CD1c-positive myeloid dendritic cell (primary cell): Measurements from ENCODE around the gene STK10.

Experiments used
- DNase-seq: peaks from one replicate; pipeline ENCODE4 v3.0.0-alpha.2; 2016; ENCODE audit errors: extremely low spot score

Gene STK10

DNA sequence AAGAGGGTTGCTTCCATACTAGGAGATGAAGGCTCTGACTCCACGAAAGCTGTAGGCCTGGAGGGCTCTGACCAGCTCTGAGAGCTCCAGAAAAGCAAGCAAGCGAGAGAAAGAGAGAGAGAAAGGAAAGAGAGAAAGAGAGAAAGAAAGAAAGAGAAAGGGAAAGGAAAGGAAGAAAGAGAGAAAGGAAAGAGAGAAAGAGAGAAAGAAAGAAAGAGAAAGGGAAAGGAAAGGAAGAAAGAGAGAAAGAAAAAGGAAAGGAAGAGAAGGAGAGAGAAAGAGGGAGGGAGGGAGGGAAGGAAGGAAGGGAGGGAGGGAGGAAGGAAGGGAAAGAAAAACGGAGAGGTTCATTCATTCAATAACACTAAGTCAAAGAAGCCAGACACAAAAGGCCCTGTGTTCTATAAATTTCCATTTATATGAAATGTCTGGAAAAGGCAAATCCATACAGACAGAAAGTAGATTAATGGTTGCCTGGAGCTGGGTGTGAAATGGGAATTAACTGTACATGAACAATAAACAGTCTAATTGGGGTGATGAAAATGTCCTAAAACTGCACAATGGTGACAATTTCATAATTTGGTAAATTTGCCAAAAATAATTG is 1.8 kb upstream of the STK10 start:
- no peak for DNase-seq

DNA sequence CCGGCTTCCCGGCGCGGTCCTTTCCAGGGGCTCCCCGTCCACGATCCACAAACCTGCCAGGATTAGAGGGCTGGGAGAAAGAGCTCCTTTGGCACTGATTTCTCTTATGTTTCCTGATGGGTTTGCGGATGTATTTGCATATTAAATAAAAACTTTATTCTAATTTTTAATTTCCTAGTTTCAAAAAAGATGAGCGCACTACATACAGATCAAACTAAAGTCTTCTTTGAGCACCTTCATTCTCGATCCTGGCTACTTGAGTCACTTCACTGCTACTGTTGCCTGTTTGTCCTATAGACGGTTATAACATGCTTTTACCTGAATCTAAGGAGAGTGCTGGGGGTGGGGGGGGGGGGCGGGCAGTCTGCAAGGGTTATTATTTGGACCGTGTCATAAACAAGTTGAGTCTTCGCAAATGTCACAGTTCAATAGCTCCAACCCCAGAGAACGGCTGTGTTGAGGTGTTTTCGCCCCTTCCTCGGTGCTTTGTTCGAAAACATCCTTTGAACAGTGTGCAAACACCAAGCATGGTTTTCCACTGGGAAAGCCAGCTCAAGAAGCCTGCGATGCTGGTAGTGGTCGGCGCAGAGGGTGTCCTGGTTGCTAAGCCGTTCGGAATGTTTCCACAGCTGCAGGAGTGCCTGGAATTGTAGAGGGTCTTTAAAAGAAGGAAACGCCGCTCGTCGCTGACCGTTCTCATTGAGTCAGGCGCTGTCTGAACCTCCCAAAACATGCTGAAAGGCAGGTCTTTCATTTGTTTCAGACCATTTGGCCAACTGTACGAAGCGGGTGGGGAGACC is 1.1 kb upstream of the STK10 start:
- no peak for DNase-seq

- peak; percentile 92 for DNase-seq
Measured at GRCh38 chr5:172187118-172188032, 649 bp downstream of the STK10 start.

DNA sequence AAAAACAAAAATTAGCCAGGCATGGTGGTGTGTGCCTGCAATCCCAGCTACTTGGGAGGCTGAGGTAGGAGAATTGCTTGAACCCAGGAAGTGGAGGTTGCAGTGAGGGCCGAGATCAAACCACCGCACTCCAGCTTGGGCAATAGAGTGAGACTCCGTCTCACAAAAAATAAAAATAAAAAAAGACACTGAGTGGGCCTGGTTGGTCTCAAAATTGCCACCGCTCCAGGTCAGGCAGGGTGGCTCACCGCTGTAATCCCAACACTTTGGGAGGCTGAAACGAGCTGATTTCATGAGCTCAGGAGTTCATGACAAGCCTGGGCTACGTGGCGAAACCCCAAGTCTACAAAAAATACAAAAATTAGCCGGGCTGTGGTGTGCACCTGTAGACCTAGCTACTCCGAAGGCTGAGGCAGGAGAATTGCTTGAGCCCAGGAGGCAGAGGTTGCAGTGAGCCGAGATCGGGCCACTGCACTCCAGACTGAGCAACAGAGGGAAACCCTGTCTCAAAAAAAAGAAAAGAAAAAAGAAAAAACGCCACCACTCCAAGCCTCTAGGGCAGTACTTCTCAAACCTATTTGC is 1.8 kb downstream of the STK10 start:
- no peak for DNase-seq

GRCh38 chr5:172185096-172185461 is 2.9 kb downstream of the STK10 start:
- DNase-seq = peak; percentile 37

DNA sequence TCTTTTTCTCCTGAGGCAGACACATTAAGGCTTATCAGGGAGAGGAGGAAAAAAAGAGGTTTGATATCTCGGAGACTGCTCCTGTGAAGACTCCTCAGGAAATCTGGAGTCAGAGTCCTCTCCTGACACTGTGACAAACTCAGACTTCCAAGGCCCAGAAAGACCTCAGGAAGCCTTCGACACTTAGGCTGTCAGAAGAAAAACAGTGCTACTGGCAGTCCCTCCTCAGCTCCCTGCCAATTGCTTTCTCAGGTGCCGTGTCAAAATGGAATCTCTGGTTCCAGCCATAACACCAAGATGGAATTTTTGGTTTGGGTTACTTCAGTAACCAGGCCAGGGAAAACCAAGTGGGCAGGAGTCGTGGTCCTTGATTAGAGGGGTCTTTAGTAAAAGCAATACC is 4.1 kb downstream of the STK10 start:
- no peak for DNase-seq

GRCh38 chr5:172182291-172182690 is 5.7 kb downstream of the STK10 start:
- no peak for DNase-seq

DNA sequence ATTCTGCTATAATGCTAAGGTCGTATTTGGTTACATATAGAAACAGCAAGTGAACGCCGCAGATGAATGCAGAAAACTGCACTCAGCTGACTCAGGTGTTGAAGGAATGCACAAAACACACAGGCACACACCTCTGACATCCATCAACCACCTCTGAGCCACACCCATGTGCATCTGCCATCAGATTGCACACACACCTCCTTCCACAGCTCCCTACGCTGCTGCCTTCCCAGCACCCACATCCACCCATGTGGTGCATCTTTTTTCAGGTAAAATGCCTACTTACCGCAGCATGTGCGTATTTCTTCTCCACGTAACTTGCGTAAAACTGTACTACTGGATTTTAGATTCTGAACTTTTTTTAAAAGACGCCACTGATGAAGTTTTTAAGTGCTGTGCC is 7.1 kb downstream of the STK10 start:
- DNase-seq = no peak

DNA sequence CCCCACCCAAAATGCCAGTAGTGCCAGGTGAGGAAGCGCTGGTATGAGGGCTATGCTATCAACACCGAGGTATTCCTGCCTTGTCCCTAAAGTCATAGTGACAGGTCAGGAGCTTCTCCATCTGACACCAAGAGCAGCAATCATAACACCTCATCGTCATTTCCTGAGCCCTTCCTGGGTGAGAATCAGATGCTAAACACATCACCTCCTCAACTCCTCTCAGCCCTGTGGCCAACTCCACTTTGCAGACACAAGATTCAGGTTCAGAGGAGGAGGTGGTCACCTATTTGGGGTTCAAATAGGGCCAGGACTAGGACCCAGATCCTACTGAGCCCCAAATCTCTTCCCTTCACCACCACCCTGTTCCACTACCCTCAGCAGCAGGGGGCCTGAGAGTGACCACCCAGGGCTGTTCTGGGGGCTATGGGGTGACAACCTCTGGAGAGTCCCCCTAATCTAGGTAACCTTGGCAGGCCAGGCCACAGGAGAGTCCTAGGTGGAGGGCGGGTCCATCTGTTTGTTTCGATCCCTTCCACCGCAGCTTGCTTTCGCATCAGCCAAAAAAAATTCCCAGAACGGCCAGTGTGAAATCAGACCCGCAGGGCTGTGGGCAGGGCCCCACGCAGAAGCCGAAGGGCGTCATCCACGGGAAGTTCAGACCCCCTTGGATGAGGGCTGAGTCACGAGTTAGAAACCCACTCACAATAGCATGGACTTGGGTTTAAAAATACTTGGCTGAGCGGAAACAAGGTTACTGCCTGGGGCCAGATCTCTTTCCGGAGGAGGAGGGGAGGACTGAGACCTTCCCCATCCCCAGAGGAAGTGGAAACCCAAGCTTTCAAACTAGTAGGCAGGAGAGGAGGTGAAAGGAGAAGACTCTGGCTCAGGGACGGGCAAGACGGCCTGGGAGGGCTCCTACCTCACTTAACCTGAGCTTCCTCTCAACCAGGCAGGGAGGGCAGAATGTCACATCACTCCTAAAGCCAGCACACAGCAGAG is 8.7 kb downstream of the STK10 start:
- DNase-seq = peak; percentile 81

DNA sequence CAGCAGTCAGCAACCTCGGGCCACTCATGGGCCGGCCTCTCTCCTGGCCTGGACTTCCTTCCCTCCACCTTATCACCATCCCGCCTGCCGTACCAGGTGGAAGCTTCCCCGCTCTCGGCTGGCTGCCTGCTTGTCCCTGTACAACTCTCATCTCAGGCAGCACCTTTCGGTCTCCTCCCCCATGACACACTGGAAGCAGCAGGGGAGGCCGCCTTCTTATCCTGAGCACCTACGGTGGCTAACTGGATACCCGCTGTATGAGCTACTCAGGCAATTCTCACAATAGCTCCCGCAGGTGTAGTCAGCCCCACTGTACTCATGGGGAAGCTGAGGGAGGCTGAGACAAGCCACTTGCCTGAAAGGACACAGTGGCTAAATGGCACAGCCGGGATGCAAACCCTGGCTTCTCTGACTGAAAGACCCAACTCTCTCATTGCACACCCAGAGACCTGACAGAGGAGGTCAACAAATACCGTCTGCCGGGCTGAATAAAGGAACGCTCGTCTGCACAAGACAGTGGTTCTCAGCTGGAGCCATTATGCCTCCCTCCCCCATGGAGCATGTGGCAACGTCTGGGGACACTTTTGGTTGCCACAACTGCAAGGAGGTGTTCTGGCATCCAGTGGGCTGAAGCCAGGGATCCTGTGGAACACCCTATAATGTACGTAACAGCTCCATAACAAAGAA is 9.6 kb downstream of the STK10 start:
- no peak for DNase-seq

DNA sequence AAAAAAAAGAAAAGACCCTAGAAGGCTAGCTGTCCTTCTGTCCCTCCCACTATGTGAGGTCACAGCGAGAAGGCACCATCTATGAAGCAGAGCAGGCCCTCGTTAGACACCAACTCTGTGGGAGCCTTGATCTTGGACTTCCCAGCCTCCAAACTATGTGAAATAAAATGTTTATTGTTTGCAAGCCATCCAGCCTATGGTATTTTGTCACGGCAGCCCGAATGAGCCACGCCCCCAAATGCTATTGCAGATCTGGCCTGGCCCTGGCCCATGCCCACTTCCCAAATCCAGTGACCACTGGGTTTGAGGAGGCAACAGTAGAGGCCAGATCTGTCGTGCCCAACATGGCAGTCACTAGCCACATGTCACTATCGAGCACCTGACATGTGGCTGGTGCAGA is 10.8 kb downstream of the STK10 start:
- DNase-seq = peak; percentile 45

- peak; percentile 78 for DNase-seq
Measured at GRCh38 chr5:172175263-172175719, 12.7 kb downstream of the STK10 start.

- DNase-seq = peak; percentile 76
Measured at GRCh38 chr5:172173564-172174153, 14.4 kb downstream of the STK10 start.

DNA sequence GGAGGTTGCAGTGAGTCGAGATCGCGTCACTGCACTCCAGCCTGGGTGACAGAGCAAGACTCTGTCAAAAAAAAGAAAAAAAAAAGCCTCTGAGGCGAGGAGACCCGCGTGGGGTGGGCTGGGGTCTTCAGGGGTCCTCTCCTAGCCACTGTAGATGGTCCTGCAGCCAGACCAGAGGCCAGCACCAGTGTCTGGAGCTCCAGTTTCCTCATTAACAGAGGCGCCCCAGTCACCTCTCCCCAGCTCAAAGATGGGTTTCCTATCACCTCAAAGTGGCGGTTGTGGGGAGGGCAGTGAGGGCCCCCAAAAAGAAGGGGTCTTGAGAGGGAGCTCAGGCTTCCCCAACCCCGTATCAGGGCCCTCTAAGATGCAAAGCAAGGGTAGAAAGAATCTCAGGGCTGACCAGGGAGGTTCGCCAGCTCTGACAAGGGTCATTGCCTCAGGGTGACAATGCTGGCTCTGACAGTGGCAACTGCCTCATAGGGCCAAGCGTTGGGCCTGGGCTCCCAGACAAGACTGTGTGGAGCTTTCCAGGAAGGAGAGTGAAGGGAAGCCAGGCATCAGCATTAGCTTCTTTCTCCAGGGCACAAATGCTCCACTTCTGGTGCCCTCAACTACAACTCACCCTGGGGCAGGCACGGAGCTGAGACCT is 15.0 kb downstream of the STK10 start:
- DNase-seq = no peak

DNA sequence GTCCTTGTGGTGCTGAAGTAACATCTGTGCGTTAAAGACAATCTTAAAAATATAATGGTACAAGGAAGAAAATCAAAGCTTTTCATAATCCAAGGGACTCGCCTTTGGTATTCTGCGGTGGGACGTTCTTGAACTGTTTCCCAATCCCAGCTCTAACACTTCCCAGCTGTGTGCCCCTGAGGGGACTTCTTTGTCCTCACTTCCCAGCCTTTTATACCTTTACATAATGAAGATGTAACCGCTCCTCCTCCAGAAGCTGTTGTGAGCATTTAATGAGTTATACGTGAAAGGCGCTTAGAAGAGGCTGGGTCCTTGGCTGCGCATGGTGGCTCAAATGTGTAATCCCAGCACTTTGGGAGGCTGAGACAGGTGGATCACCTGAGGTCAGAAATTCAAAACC is 16.9 kb downstream of the STK10 start:
- DNase-seq = no peak

DNA sequence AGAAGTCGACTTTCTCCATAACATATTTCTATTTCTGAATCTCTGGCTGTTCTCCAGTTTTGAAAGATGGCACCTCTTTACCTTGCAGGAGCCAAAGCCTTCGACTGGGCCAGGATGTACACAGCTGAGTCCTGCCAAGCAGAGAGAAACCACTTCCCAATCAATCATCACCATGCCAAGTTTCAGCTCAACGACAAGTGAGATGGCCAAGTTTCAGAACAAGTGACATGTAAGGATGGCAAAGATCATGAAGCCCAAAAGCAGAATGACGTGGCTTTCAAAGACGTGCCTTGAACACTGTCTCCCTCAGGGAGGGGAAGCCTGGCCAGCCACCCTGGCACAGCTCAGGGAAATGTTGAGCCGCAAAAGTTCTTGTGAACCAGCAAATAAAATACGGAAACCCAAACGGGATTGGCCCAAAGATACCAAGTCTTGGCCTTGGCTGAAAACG is 17.7 kb downstream of the STK10 start:
- no peak for DNase-seq

DNA sequence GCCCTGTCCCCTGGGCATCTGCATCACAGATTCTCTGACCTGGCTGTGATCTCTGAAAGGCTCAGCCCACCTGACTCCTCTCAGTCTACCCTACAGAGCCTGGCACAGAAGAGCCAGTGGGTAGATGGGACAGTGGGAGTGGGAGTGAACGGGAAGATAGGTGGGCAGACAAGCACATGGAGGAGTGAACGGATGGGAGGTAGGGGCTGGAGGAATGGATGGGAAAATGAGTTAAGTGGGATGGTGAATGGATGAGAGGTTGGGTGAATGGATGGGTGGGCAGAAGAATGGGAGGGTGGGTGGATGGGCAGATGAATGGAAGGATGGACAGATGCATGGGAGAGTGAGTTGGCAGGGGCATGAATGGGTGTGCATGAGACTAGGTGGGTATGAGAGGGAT is 18.8 kb downstream of the STK10 start:
- no peak for DNase-seq

DNA sequence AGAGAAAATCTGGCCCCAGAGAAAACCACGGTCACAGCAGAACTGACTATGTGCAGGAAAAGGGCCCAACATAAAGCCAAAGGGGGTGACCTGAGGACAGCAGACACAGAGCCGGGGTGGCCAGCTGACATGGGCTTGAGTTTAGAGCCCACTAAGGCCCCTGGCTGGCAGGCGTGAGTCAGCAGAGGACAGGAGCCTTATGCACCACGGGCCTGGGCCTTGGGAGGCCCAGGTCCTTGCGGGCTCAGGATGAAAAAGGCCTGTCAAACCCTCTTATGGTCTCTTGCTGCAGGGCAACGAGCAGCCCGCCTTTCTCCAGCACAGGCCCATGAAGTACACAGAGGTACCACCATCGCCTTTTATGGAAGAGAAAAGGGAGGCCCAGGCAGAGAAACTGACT is 19.7 kb downstream of the STK10 start:
- DNase-seq = no peak

DNA sequence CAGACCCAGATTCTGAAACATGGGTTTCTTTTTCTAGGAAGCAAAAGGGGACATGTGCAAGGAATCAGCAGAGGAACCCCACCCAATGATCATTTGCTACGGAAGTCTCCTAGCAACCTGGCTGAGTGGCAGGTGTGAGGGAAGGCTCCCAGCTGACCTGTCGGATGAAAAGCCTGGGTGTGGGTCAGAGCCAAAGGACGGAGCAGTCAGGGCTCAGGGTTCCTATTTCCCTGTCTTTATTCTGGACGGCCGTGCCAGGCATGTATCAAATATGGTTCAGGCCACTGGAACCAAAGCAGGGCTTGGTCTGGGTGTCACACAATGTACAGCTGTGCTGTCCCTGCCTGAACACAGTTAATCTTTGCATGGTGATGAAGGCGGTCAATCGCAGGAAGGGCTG is 20.1 kb downstream of the STK10 start:
- no peak for DNase-seq
